K562 (cell line): Measurements from ENCODE around the gene ZSCAN12. TPM values are rescaled to one million over a fixed set of nuclear protein-coding genes. Genes with fewer than 3 reads are reported as not detected.
A peak's percentile ranks its signal among the peaks of the same experiment; 100 is the strongest.

Source experiments
- BCL6 ChIP-seq: fragments of 250-450 bp; sonication (Bioruptor Pico); IDR thresholded peaks from 2 replicates; pipeline ENCODE4 v1.4.0; 2020
- MTF1 ChIP-seq: fragments of 250-450 bp; sonication (Bioruptor Pico); IDR thresholded peaks from 2 replicates; pipeline ENCODE4 v1.9.0; 2021; ENCODE audit warnings: moderate library complexity, mild to moderate bottlenecking, inconsistent platforms, borderline replicate concordance
- ZNF143 ChIP-seq: sonication (generic); formaldehyde crosslinking; IDR thresholded peaks from 2 replicates; pipeline ENCODE4 v1.9.0; 2022; ENCODE audit warnings: mild to moderate bottlenecking, missing genetic modification reagents
- polyA plus RNA-seq, 8 experiments: library from polyadenylated mRNA; depleted of rRNA in 4 of 8; stranded (reverse) in 5 of 8; unstranded in 3 of 8; fragments of >200 nt; fragmentation: Nextera tagmentation in 2 of 8; fragmentation: Illumina TruSeq in 1 of 8; extraction: Ambion mirVana in 2 of 8; extraction: Trizol in 1 of 8; gene quantifications; 2 replicates each; pipeline versions ENCODE4 v1.2.1 to v1.2.3, GENCODE V29; 2011 to 2014; ENCODE audit warnings: inconsistent platforms in 1 of 8, missing spikeins in 1 of 8
- total RNA-seq, 7 experiments: library from RNA; depleted of rRNA in 6 of 7; stranded (reverse); fragments of >200 nt in 6 of 7; fragmentation: Illumina TruSeq in 2 of 7; extraction: Trizol in 2 of 7; gene quantifications; 2 replicates each; pipeline versions ENCODE4 v1.2.1 to v1.2.3, GENCODE V29; 2011 to 2021; ENCODE audit warnings: low replicate concordance in 1 of 7
- TF ChIP-seq, protein P1 (sequence below), 2 experiments: fragments of 450-650 bp; formaldehyde crosslinking in 1 of 2; IDR thresholded peaks; 2 replicates each; pipeline versions ENCODE4 v1.4.0 to v1.6.1; 2014 to 2020; ENCODE audit warnings: mild to moderate bottlenecking in 2 of 2, borderline replicate concordance in 1 of 2, low read depth in 1 of 2
- TF ChIP-seq, protein P2 (sequence below): sonication (generic); formaldehyde crosslinking; IDR thresholded peaks from 2 replicates; pipeline ENCODE4 v1.8.0; 2022; ENCODE audit warnings: mild to moderate bottlenecking, missing genetic modification reagents, borderline replicate concordance
- TF ChIP-seq, protein P3 (sequence below): fragments of 200-800 bp; sonication (Bioruptor generic); IDR thresholded peaks from 2 replicates; pipeline ENCODE4 v1.6.1; 2017; ENCODE audit warnings: missing genetic modification characterization, missing compliant biosample characterization
- TF ChIP-seq, protein P4 (sequence below): fragments of 450-650 bp; IDR thresholded peaks from 2 replicates; pipeline ENCODE4 v1.6.1; 2016; ENCODE audit warnings: low read depth

Gene ZSCAN12
- total and polyA plus RNA-seq, 9 of the 15 experiments (the other 6 are each of a cell fraction or from before 2014, with no cell fraction given), result 2.5 to 19.6 (median 12.5) TPM

DNA sequence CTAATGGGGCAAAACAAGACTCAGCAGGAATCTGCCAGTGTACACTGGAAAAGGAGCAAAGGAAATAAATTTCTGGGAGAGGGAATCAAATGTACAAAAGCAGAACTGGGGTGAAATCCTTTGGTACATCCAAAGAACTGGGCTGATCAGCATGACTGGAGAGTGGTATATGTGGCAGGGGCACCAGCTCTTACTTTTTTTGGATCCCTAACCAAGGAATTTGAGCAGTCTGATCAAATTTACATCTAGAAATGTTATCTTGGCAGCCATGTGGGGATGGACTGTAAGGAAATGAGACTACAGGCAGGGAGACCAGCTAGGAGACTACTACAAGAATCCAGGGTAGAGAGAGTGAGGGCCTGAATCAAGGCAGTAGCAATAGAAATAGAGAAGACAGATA, 62.4 kb downstream of the ZSCAN12 start (continued):
- TF ChIP-seq, protein P1, sequence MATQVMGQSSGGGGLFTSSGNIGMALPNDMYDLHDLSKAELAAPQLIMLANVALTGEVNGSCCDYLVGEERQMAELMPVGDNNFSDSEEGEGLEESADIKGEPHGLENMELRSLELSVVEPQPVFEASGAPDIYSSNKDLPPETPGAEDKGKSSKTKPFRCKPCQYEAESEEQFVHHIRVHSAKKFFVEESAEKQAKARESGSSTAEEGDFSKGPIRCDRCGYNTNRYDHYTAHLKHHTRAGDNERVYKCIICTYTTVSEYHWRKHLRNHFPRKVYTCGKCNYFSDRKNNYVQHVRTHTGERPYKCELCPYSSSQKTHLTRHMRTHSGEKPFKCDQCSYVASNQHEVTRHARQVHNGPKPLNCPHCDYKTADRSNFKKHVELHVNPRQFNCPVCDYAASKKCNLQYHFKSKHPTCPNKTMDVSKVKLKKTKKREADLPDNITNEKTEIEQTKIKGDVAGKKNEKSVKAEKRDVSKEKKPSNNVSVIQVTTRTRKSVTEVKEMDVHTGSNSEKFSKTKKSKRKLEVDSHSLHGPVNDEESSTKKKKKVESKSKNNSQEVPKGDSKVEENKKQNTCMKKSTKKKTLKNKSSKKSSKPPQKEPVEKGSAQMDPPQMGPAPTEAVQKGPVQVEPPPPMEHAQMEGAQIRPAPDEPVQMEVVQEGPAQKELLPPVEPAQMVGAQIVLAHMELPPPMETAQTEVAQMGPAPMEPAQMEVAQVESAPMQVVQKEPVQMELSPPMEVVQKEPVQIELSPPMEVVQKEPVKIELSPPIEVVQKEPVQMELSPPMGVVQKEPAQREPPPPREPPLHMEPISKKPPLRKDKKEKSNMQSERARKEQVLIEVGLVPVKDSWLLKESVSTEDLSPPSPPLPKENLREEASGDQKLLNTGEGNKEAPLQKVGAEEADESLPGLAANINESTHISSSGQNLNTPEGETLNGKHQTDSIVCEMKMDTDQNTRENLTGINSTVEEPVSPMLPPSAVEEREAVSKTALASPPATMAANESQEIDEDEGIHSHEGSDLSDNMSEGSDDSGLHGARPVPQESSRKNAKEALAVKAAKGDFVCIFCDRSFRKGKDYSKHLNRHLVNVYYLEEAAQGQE (IDR thresholded peaks at IDR 0.05; ENCODE audit: borderline replicate concordance), result peak; percentile 45; the same call in 1 of the 2 replicates
- TF ChIP-seq, protein P1 (CRISPR knock-in tag; IDR thresholded peaks at IDR 0.05; ENCODE audit: low read depth), result no peak
- 0 out of 2 replicates have a peak, but pooled peaks have one; percentile 15 for TF ChIP-seq BCL6
- no peak for TF ChIP-seq ZNF143 (CRISPR knock-in tag)
- TF ChIP-seq, protein P2, sequence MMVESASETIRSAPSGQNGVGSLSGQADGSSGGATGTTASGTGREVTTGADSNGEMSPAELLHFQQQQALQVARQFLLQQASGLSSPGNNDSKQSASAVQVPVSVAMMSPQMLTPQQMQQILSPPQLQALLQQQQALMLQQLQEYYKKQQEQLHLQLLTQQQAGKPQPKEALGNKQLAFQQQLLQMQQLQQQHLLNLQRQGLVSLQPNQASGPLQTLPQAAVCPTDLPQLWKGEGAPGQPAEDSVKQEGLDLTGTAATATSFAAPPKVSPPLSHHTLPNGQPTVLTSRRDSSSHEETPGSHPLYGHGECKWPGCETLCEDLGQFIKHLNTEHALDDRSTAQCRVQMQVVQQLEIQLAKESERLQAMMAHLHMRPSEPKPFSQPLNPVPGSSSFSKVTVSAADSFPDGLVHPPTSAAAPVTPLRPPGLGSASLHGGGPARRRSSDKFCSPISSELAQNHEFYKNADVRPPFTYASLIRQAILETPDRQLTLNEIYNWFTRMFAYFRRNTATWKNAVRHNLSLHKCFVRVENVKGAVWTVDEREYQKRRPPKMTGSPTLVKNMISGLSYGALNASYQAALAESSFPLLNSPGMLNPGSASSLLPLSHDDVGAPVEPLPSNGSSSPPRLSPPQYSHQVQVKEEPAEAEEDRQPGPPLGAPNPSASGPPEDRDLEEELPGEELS (CRISPR knock-in tag), result no peak
- TF ChIP-seq, protein P3, sequence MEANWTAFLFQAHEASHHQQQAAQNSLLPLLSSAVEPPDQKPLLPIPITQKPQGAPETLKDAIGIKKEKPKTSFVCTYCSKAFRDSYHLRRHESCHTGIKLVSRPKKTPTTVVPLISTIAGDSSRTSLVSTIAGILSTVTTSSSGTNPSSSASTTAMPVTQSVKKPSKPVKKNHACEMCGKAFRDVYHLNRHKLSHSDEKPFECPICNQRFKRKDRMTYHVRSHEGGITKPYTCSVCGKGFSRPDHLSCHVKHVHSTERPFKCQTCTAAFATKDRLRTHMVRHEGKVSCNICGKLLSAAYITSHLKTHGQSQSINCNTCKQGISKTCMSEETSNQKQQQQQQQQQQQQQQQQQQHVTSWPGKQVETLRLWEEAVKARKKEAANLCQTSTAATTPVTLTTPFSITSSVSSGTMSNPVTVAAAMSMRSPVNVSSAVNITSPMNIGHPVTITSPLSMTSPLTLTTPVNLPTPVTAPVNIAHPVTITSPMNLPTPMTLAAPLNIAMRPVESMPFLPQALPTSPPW (CRISPR knock-in tag), result no peak
- no peak for TF ChIP-seq MTF1
- TF ChIP-seq, protein P4, sequence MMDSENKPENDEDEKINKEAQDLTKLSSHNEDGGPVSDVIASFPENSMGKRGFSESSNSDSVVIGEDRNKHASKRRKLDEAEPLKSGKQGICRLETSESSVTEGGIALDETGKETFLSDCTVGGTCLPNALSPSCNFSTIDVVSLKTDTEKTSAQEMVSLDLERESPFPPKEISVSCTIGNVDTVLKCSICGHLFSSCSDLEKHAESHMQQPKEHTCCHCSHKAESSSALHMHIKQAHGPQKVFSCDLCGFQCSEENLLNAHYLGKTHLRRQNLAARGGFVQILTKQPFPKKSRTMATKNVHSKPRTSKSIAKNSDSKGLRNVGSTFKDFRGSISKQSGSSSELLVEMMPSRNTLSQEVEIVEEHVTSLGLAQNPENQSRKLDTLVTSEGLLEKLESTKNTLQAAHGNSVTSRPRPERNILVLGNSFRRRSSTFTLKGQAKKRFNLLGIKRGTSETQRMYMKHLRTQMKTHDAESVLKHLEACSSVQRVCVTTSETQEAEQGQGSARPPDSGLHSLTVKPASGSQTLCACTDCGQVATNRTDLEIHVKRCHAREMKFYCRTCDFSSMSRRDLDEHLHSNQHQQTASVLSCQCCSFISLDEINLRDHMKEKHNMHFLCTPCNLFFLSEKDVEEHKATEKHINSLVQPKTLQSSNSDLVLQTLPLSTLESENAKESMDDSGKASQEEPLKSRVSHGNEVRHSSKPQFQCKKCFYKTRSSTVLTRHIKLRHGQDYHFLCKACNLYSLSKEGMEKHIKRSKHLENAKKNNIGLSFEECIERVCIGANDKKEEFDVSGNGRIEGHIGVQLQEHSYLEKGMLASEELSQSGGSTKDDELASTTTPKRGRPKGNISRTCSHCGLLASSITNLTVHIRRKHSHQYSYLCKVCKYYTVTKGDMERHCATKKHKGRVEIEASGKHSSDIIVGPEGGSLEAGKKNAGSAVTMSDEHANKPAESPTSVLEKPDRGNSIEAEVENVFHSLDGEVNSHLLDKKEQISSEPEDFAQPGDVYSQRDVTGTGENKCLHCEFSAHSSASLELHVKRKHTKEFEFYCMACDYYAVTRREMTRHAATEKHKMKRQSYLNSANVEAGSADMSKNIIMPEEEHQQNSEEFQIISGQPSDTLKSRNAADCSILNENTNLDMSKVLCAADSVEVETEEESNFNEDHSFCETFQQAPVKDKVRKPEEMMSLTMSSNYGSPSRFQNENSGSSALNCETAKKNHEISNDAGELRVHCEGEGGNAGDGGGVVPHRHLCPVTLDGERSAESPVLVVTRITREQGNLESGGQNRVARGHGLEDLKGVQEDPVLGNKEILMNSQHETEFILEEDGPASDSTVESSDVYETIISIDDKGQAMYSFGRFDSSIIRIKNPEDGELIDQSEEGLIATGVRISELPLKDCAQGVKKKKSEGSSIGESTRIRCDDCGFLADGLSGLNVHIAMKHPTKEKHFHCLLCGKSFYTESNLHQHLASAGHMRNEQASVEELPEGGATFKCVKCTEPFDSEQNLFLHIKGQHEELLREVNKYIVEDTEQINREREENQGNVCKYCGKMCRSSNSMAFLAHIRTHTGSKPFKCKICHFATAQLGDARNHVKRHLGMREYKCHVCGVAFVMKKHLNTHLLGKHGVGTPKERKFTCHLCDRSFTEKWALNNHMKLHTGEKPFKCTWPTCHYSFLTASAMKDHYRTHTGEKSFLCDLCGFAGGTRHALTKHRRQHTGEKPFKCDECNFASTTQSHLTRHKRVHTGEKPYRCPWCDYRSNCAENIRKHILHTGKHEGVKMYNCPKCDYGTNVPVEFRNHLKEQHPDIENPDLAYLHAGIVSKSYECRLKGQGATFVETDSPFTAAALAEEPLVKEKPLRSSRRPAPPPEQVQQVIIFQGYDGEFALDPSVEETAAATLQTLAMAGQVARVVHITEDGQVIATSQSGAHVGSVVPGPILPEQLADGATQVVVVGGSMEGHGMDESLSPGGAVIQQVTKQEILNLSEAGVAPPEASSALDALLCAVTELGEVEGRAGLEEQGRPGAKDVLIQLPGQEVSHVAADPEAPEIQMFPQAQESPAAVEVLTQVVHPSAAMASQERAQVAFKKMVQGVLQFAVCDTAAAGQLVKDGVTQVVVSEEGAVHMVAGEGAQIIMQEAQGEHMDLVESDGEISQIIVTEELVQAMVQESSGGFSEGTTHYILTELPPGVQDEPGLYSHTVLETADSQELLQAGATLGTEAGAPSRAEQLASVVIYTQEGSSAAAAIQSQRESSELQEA, result no peak
